IgD-negative memory B cell (primary cell): ENCODE measurements around the gene PIMREG. TPM values are rescaled to one million over a fixed set of nuclear protein-coding genes. Genes with fewer than 3 reads are reported as not detected.

Source experiments
- H3K27ac Mint-ChIP-seq, 3 donors: one replicate each; pipeline ENCODE4 v1.8.0; 2020 to 2022; ENCODE audit warnings: mild to moderate bottlenecking in 3 of 3, mixed read lengths in 3 of 3, moderate library complexity in 1 of 3
- H3K27me3 Mint-ChIP-seq: one replicate; pipeline ENCODE4 v1.8.0; 2021; ENCODE audit warnings: mixed read lengths
- H3K36me3 Mint-ChIP-seq: one replicate; pipeline ENCODE4 v1.8.0; 2020; ENCODE audit warnings: mild to moderate bottlenecking, mixed read lengths
- H3K4me1 Mint-ChIP-seq, 3 donors: one replicate each; pipeline ENCODE4 v1.8.0; 2020 to 2022; ENCODE audit warnings: mixed read lengths in 3 of 3, mild to moderate bottlenecking in 1 of 3
- H3K4me3 Mint-ChIP-seq, 4 donors: one replicate each; pipeline ENCODE4 v1.8.0; 2020 to 2022; ENCODE audit warnings: mild to moderate bottlenecking in 4 of 4, mixed read lengths in 4 of 4, moderate library complexity in 3 of 4
- H3K9me3 Mint-ChIP-seq, 3 donors: one replicate each; pipeline ENCODE4 v1.8.0; 2020 to 2021; ENCODE audit warnings: mixed read lengths in 3 of 3, mild to moderate bottlenecking in 1 of 3
- polyA plus RNA-seq: library from polyadenylated mRNA; unstranded; fragments of 300-500 nt; fragmentation: Illumina TruSeq; gene quantifications from one replicate; pipeline ENCODE4 v1.2.3, GENCODE V29; 2021

The PIMREG gene
- polyA plus RNA-seq, 1 donor from 2014 or later = not detected

DNA sequence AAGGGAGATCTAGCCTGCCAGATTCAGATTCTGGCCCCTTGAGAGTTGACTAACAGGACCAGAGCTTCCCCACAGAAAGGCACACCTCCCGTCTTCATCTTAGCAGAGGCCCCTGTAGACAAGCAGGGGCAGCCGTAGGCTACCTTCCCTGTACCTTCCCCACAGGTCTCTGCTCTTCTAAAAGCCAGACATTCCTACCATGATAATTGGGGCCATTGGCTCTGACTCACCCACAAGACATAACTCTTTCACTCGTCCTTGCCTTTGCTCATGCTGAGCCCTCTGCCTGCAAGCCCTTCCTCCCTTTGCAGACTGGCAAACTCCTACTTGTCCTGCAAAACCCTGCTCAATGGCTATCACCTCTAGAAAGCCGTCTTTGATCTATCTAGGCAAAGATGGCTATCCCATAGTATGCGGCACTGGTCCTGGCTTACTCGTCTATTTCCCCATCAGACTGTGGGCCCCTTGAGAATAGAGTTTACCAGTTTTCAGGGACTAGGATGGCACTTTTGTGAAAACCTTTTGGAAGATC lies 43.8 kb downstream of the PIMREG start:
- Mint-ChIP-seq H3K4me1 (no peaks in the 10 kb centered on the region), H3K4me3 (no peak overlapping the region), H3K27me3 (peaks cover 13% of the 10 kb centered on the region), H3K27ac (no peak overlapping the region), H3K9me3 (no peaks in the 10 kb centered on the region), H3K36me3 (no peaks in the 10 kb centered on the region)

DNA sequence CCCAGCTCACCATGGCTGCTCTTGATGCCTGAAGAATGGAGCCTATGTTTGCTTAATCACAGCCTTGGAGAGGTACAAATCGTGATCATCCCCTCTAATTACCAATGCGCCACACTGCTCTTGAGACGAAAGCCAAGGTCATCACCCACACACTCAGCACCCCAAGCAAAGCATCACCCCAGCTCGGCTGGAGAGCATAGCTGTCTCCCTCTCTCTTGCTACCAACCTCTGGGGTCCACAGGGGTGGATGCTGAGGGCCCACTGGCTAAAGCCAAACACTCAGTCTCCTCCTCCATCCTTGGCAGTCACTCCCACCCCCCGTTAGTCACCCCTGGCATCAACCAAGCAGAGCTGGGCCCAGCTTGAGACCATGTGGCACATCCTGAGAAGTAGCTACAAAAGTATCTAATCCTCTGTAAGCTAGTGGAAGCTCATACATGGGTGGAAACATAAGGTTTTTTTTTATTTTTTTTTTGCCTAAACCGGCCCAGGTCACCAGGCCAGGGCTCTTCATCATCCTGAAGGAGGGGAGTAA lies 44.8 kb downstream of the PIMREG start:
- Mint-ChIP-seq H3K27me3 (peaks cover 8% of the 10 kb centered on the region), H3K27ac (no peak overlapping the region), H3K4me3 (no peak overlapping the region), H3K36me3 (no peaks in the 10 kb centered on the region), H3K4me1 (no peaks in the 10 kb centered on the region), H3K9me3 (no peaks in the 10 kb centered on the region)

DNA sequence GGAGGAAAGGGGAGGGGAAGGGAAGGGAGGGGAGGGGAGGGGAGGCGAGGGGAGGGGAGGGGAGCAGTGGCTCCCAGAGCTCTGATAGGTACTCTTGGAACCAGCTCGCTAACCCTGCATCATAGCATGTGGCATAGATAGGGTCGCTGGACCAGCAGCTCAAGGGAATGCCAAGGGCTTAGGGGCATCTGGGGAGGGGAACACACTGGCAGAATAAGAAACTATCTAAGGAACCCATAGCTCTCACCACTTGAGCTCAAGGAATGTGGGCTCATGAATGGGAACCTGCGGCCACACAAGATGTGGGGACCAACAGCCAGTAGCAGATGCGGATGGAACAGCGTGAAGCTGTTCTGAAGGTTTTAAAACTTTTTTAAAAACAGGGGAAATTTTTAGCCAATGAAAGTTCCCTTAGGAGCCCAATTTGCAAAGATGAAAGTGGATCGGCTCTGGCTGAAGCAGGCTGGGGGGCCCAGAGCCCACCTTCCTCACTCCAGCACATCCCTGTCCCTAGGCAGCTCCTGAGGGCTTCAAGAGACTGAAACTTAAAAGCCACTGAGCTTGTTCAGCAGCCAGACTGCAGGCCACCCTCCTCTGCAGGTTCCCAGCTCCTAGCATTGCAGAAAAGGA lies 46.9 kb downstream of the PIMREG start:
- peaks cover under 1 to 8% (median 6%) of the 10 kb centered on the region in 3 donors for H3K4me1 Mint-ChIP-seq
- peaks cover 12% of the 10 kb centered on the region for H3K27me3 Mint-ChIP-seq
- H3K4me3 Mint-ChIP-seq = no peak overlapping the region
- H3K9me3 Mint-ChIP-seq = no peaks in the 10 kb centered on the region
- no peaks in the 10 kb centered on the region for H3K36me3 Mint-ChIP-seq
- no peak overlapping the region for H3K27ac Mint-ChIP-seq

DNA sequence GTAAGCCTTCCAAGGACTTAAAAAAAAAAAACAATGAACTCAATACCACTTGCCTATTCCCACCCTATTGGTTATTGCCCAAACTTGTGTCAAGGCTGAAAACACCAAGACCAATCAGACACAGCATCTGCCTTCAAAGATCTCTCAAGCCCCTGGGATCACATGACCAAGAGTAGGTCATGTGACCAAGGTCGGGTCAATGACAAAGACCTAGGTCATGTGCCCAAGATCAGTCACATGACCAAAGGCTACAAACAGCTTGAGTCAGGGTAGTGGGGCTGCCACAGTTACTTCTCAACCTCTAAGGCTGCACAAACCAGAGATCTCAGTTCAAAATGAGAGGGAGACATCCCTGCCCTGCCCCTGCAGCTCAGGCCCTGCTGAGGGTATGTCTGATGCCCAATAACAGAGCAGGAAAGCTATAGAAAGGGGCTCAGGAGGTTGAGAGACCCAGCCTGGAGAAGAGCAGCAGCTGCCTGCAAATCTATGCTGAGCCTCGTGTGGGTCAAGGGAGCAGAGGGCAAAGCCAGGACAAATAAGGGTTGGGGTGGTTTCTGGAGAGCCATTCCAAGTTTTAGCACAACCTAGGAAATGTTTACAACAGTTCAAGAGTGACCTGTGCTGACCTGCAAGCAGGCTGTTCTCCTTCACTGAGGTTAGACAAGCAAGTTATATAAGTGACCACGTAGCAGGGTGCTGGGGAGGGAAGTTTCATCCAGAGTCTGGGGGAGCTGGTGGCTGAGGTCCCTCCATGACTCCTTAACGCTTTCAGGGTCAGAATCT lies 48.8 kb downstream of the PIMREG start:
- H3K27me3 Mint-ChIP-seq = peaks cover 19% of the 10 kb centered on the region
- H3K27ac Mint-ChIP-seq = no peak overlapping the region
- no peaks in the 10 kb centered on the region for H3K36me3 Mint-ChIP-seq
- no peaks in the 10 kb centered on the region for H3K9me3 Mint-ChIP-seq
- H3K4me3 Mint-ChIP-seq = no peak overlapping the region
- peaks cover 6 to 18% (median 16%) of the 10 kb centered on the region in 3 donors for H3K4me1 Mint-ChIP-seq

DNA sequence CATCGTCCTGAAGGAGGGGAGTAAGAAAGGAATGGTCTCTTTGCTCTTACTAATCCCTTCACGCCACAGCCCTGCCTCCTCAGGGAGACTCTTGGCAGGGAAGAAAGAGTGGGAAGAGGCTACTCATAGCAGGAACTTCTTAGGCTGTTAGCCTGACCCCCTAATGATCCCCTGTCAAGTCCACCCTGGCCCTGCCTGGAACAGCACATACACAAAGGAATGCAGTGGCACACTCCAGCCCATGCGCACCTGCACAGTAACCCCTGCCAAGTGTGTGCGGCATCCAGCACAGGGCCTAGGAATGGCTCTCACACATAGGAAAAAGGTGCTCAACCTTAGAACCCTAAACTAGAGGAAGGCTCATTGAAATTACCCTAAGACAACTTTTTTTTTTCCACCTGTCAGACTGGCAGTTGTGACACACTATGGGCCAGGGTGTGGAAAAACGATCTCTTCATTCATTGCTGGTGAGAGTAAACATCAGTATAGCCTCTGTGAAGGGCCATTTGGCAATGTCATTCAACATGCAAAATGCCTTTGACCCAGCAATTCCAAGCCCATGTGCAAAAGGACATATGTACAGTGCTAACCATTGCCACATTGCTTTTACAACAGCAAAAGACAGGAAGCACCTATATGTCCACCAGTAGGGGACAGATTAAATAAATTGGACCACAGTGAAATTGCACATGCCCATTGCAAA lies 50.1 kb downstream of the PIMREG start:
- Mint-ChIP-seq H3K9me3 (no peaks in the 10 kb centered on the region), H3K4me3 (no peak overlapping the region), H3K27me3 (peaks cover 19% of the 10 kb centered on the region), H3K4me1 (peaks cover 6 to 18% (median 16%) of the 10 kb centered on the region in 3 donors), H3K36me3 (no peaks in the 10 kb centered on the region), H3K27ac (no peak overlapping the region)

DNA sequence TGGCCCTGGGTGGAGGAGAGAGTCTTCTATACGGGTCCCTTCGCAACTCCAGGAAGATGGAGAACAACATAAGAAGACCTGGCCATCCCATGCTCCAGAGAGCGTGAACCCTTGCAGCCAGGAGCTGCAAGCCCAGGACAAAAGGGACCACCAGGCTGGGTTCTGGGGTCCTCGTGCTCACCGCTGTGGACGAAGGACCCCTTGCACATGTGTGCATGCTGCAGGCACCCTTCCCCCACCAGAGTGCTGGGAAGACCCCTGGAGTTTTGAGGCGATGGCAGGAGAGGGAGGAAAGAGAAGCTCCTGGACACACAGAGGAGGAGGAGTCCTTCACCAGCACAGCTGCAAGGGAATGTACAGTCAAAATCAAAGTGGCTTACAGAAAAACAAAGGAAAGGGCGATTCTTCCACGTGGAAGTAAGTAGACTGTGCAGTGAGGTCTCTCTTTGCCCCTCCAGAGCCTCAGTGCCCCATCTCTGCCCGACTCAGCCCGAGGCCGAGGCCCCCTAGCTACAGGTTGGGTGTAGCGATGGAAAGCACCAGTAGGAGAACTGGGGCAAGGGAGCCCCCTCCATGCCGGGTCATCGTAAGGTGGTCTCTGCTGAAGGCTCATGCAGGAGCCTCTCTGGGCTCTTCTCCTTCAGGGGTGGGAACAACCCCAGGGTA lies 51.3 kb downstream of the PIMREG start:
- Mint-ChIP-seq H3K4me3 (peak overlapping the region in 2 of 4 donors; percentile 32 to 89), H3K4me1 (peaks cover 6 to 18% (median 16%) of the 10 kb centered on the region in 3 donors), H3K27me3 (peaks cover 13% of the 10 kb centered on the region), H3K36me3 (no peaks in the 10 kb centered on the region), H3K27ac (peak overlapping the region in 1 of 3 donors; percentile 68), H3K9me3 (no peaks in the 10 kb centered on the region)

DNA sequence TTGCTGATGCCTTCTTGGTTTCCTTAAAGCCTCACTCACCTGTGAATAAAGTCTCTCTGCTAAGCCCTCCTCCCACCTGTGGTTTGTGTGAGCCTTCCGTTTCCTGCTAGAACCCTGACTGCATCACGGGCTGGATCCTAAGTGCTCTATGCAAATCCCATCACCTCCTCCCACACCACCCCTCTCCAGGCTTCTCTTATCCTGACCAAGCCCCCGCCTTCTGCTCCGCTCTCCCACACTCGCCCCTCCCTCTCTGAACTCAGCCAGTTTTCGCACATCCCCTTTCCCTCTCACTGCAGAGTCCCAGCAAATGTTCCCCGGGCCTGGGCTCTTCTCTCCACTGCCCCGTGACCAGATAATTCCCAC lies 51.8 kb downstream of the PIMREG start:
- Mint-ChIP-seq H3K27ac (peak overlapping the region in 1 of 3 donors; percentile 68), H3K4me1 (peaks cover 6 to 18% (median 16%) of the 10 kb centered on the region in 3 donors), H3K4me3 (peak overlapping the region in 3 of 4 donors; percentile 64 to 89 (median 86)), H3K9me3 (no peaks in the 10 kb centered on the region), H3K27me3 (peaks cover 13% of the 10 kb centered on the region), H3K36me3 (no peaks in the 10 kb centered on the region)

DNA sequence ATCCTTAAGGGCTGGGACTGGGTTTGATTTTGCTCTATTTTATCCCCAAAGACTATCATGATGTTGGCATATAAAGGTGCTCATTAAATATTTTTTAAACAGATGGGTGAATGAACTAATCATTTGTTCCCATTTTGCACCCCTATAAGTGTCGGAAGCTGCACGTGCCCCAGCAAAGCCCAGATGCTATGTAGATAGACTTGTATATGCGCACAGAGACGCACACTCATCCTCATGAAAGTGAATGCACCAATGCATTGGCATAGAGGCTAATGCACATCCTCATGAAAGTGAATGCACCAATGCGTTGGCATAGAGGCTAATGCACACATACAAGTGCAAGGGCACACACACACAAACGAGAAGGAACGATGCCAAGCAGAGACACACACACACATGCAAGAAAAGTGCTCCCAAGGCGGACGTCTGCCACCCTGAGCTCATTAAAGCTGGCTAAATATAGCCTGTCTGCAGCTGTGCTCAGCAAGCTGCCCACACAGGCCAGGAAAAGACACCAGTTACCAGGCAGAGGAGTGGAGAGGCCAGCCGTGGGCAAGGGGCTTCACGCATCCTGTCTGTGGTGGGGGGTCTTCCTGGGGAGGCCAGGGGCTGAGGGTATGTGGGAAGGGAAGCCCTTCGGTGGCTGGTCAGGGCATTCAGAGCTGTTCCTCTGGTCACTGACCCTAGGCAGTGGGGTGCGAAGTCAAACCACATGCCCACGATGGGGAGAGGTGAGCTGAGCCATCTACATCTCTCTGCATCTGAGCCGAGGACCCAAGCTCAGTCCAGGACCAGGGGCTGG lies 52.6 kb downstream of the PIMREG start:
- Mint-ChIP-seq H3K4me3 (peak overlapping the region in 1 of 4 donors; percentile 86), H3K27me3 (peaks cover 13% of the 10 kb centered on the region), H3K4me1 (peaks cover 6 to 18% (median 16%) of the 10 kb centered on the region in 3 donors), H3K9me3 (no peaks in the 10 kb centered on the region), H3K27ac (no peak overlapping the region), H3K36me3 (no peaks in the 10 kb centered on the region)

DNA sequence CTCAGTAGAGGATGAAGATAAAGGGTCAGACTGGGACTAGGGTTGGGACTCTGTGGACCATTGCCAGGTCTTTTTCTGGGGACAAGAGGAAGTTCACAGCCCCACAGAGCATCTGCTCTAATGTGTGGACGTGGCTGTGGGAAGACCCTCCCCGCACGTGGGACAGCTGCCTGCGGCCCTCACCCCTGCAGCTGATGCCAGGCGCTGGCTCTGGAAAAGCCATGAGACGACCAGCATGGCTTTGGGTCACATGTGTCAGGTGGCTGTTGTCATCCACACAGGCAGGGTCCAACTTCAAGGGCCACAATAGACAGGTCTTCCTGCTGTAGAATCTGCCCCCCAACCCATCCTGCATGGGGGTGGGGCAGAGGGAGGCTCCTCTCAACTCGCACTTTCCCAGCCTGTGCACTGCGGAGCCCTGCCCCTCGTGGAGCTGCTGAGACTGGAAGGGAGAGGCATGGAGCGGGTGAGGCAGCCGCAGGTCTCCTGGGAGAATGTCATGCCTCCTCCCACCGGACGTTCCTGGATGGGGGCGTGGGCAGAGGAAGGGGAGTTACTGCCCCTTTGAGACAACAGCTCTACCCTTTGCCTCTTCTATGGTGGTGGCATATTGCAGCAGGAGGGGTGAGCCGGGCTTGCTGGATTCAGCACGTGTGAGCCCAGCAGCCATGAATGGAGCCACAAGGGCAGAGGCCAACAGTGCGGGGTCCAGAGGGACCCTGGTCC lies 53.4 kb downstream of the PIMREG start:
- no peaks in the 10 kb centered on the region for H3K36me3 Mint-ChIP-seq
- peaks cover 6 to 18% (median 16%) of the 10 kb centered on the region in 3 donors for H3K4me1 Mint-ChIP-seq
- no peaks in the 10 kb centered on the region for H3K9me3 Mint-ChIP-seq
- H3K4me3 Mint-ChIP-seq = no peak overlapping the region
- H3K27ac Mint-ChIP-seq = no peak overlapping the region
- H3K27me3 Mint-ChIP-seq = peaks cover 13% of the 10 kb centered on the region

DNA sequence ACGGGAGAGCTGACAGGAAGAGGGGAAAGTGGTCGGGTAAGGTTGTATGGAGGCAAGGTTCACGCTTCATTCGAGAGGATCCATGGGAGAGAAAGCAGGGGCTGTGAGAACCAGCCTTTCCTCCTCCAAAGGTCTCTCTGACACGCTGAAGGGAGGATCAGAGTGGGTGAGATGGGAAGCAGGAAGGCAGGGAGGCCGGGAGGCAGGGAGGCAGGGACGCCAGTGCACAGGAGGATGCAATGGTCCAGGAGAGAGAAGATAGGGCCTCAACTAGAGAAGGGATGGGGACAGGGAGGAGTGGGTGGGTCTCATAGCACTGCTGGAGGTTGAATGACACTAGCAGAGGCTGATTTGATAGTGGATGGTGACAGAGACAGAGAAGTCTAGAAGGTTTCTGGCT lies 54.1 kb downstream of the PIMREG start:
- H3K9me3 Mint-ChIP-seq = no peaks in the 10 kb centered on the region
- H3K36me3 Mint-ChIP-seq = no peaks in the 10 kb centered on the region
- peak overlapping the region in 1 of 3 donors; percentile 11 for H3K27ac Mint-ChIP-seq
- peak overlapping the region in 1 of 4 donors; percentile 6 for H3K4me3 Mint-ChIP-seq
- H3K4me1 Mint-ChIP-seq = peaks cover 6 to 18% (median 16%) of the 10 kb centered on the region in 3 donors
- peaks cover 13% of the 10 kb centered on the region for H3K27me3 Mint-ChIP-seq

DNA sequence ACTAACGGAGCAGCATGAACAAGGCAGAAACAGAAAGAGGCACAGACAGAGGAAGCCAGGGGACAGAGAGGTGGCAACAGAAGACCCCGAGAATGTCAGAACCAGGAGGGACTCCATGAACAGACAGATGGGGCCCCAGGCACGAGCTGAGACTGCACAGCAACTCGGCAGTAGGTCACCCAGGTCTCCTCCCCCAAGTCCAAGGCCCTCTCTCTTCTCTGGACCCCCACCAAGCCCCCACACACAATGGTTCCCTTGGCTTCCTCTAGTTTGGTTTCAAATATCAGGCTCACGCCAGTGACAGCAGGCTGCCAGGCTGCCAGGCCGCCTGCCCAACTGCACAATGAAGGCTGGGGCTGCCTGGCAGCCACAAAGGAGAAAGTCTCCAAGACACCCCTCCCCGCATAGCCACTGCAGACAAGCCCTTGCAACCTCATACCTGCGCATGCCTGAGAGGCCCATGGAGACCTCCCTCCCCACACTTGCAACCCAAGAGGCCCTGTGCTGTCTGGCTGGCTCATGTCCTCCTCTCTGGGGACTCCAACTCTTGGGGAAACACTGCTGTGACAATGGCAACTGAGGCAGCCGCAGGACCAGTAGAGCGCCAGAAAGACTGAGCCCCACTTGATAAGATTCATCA lies 54.8 kb downstream of the PIMREG start:
- H3K27me3 Mint-ChIP-seq = peaks cover 13% of the 10 kb centered on the region
- no peaks in the 10 kb centered on the region for H3K9me3 Mint-ChIP-seq
- H3K4me1 Mint-ChIP-seq = peaks cover 6 to 18% (median 16%) of the 10 kb centered on the region in 3 donors
- H3K36me3 Mint-ChIP-seq = no peaks in the 10 kb centered on the region
- H3K27ac Mint-ChIP-seq = no peak overlapping the region
- H3K4me3 Mint-ChIP-seq = no peak overlapping the region
